Astrocyte of the cerebellum (primary cell): Measurements from ENCODE around the gene CTNNA2.
"Not testable (repeated sequence)": the region's sequence is repeated elsewhere in the genome, so short reads cannot be mapped to it uniquely, and the experiment has no call there.

ENCODE experiments used
- DNase-seq: peaks from one replicate; pipeline ENCODE4 v3.0.0-alpha.2; 2011; ENCODE audit warnings: low read depth
- H3K4me3 ChIP-seq: 2 replicates; pipeline ENCODE4 v1.5.1; 2011; ENCODE audit warnings: mild to moderate bottlenecking, low read depth, low read length, moderate library complexity
- CTCF ChIP-seq: IDR thresholded peaks from 2 replicates; pipeline ENCODE4 v1.5.1; 2012; ENCODE audit warnings: low read length, low read depth, moderate library complexity, mild to moderate bottlenecking; ENCODE audit errors: missing control alignments
- in situ Hi-C: cut with HindIII; loops from 2 replicates; pipeline ENCODE4 v1.10.0; 2017; ENCODE audit warnings: low sequenced_read_pairs

The CTNNA2 gene

GRCh38 chr2:80190166-80190565, 677.3 kb downstream of the CTNNA2 start:
- no peak for TF ChIP-seq CTCF
- no peak for DNase-seq
- H3K4me3 ChIP-seq: no peak overlapping the region
- in situ Hi-C loops: no loop called here

- no peak for TF ChIP-seq CTCF
- H3K4me3 ChIP-seq: no peak overlapping the region
- DNase-seq: no peak
- in situ Hi-C loops: no loop called here
Observed at GRCh38 chr2:80193566-80193965, 680.7 kb downstream of the CTNNA2 start.

GRCh38 chr2:80195034-80195433, 682.2 kb downstream of the CTNNA2 start:
- TF ChIP-seq CTCF: no peak
- no peak for DNase-seq
- no peak overlapping the region for H3K4me3 ChIP-seq
- in situ Hi-C loops: no loop called here

GRCh38 chr2:80198042-80198441, 685.2 kb downstream of the CTNNA2 start:
- no peak for DNase-seq
- in situ Hi-C loops: no loop called here
- H3K4me3 ChIP-seq: no peak overlapping the region
- TF ChIP-seq CTCF: no peak

GRCh38 chr2:80199504-80199903, 686.7 kb downstream of the CTNNA2 start:
- in situ Hi-C loops: no loop called here
- no peak overlapping the region for H3K4me3 ChIP-seq
- DNase-seq: no peak
- no peak for TF ChIP-seq CTCF

GRCh38 chr2:80203929-80204328, 691.1 kb downstream of the CTNNA2 start:
- H3K4me3 ChIP-seq, in situ Hi-C loops, DNase-seq: not testable (repeated sequence)

GRCh38 chr2:80205498-80205897, 692.6 kb downstream of the CTNNA2 start:
- TF ChIP-seq CTCF: no peak
- in situ Hi-C loops: no loop called here
- no peak for DNase-seq
- no peak overlapping the region for H3K4me3 ChIP-seq
